GM03348 (cell line): Measurements from ENCODE around the gene MRPL3.

Source experiments
- DNase-seq: peaks from one replicate; pipeline ENCODE4 v3.0.0; 2012; ENCODE audit warnings: low spot score

The MRPL3 gene

DNA sequence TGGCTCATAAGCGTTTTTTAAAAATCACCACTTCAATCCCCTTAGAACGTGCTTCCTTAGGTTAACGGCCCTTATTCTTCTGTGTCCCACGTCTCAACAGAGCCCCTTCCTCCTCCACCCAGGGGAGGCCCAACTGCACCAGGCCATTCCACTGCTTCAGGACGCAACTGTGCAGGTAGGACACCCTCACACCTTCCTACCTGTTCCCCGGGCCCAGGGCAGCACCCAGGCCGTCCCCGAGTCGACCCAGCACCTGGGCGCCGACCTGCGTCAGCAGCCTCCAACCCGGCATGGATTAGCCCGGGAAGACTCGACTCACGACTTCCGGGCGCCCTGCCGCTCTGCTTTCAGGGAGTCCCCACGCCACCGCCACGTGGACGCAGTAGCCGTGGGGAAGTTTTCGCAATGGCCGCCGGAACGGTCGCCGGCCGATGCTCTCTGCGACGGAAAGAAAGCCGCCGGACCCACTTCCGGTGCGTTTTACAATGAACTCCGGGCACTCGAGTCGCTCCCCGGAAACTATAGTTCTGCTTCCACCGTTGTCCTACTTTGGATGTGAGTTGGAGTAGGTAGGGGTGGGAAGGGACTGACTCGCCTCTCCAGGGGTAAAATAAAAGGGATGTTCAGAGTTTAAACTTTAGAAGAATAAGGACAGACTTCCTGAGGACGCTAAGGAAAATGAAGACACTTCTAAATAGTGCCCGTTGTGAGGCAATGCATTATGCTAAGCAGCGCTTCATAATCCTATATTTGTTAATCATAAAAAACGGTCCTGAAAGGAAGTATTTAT lies at the start of gene MRPL3:
Gene MRPL3 (minus strand): TSS at position 442 of the 790 bp plus-strand sequence. CDS start 150 bp downstream, at position 292.
- peak; percentile 91 for DNase-seq

GRCh38 chr3:131551761-131552160 lies 49.0 kb upstream of the MRPL3 start:
- DNase-seq = no peak

DNA sequence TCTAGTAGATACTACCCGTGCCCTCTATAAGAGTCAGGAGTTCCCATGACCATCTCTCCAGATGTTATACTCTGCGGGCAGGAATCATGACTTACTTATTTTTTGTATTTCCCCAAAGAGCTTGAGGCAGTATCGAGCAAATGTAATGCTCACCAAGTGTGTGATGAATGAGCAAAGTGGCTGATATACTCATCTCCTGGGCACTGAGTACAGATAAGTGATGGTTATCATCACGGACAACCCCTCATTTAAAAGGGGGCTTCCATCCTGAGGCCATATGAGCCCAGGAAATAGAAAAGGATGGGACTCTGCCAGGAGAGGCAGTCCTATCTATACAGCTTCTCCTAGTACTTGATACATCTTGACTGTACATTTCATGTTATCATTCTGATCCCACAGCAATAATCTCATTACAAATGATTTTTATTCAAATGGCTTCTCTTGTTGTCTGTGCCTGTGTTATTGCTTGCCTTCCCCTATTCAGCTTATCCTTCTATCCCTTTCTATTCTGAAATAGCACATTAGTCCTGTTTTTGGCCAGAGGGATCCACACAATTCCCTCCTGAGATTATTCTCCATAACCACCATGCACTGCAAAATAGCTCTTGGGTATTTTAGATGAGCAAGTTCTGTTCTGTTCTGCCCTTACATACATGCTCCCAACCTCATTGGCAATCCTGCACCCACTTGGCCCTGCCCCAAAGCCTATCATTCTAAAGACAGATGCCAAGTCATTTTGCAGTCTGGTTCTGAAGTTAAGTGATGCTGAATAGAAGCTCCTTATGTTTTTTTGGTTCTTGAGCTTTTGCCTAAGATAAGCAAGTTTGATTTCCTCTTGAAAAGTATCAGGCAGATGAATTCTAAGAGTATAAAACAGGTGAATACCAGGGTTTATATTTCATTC lies 48.0 kb upstream of the MRPL3 start:
- DNase-seq = no peak

DNA sequence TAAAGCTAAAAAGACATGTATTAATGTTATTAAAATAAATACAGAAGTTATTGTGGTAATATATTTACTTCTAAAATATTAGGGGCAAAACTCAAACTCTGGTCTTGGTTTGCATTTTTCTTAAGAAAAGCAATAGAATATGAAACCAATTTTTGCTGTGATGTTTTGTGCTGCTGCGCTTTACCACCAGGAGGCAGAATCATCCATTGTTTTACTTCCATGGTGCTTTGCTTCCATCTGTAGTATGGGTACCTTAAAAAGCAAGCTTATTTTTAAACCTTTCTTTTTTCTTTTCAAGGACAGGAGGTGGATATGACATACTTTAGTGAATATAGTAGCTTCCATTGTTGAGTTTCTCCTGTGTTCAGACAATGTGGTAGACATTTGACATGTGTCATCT lies 46.6 kb upstream of the MRPL3 start:
- DNase-seq = no peak

DNA sequence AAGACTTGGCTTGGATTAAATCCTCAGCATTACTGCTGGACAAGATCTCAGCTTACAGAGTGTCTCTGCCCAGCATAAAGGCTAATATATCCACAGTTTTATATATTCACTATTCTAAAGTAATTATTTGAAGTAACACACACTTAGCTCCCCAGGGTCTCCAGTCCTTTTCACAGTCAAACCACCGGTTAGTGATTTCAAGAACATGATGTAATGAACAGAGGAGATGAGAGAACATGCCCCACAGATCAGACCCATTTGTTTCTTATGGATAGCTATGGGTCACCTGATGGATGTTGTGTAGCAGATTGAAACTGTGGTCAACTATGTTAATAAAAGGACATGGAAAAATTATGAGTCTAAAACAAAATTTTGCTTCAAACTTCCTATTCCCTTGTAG lies 44.8 kb upstream of the MRPL3 start:
- DNase-seq = no peak

DNA sequence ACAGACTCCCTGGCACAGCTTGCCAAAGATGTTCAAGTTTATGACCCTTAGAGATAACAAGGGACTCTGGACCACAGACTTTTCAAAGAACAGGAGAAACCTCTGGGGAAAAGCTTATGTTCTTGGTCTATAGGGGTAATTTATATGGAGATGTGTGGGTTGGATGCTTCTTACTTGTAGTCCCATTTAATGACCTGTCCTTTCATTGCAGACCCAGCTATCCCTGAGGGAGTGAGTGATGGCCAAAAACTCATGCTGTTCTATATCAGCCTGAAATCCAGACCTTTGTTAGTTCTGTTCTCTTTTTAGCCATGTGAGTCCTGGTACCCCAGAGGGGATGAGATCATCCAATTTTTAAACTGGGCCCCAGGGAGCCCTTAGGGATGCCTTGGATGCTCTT lies 43.7 kb upstream of the MRPL3 start:
- DNase-seq = no peak

DNA sequence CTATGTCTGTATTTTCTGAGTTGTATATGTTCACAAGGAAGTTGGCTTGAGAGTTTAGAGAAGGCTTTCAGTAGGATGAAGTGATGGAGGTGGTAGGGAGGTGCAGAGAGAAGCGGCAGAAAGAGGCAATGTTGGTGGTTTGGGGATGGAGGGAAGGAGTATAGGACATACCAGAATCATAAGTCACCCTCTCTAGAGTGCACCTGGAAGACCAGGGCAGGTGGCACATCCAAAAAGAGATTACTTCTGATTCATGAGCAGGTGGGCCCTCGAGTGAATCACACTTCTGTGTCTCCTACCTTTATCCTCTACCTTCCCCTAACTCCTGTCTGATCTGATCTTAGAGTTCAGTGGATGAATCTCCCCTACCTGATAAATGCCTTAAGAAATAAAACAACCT lies 41.8 kb upstream of the MRPL3 start:
- no peak for DNase-seq

DNA sequence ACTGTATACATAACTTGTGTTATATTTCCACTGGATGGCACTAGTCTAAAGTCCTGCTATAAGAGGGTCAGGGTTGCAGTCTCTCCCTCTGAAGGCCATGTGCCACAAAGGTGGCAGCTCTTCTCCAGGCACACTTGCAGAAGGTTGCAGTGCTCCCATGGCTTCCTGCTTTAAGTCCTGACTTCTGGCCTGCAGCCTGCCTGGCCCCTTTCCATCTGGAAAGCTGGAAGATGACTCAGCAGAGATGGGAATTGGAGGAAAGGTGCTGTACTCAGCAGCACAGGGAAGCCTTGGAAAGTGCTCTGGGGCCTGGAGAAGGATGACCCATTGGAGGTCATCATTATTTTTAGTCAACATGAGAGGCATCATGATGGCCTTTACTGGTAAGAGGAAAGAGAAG lies 40.9 kb upstream of the MRPL3 start:
- DNase-seq = peak; percentile 77

DNA sequence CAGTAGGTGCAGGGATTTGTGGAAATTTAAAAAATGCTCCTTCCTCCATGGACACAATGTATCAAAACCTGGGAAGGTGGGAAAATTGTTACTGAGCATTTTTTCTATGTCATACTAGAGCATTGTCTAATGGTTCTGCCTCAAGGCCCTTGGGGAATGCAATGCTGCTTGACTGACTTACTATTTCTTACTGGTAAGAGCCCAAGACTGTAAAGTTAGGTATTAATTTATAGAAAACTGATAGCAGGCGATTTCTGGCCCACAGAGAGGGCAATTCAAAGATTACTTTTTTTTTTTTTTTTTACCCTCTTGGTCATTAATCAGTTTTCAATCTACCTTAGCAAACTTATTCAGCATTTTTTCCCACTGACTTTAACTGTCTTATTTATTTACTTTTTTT lies 38.5 kb upstream of the MRPL3 start:
- DNase-seq = no peak

DNA sequence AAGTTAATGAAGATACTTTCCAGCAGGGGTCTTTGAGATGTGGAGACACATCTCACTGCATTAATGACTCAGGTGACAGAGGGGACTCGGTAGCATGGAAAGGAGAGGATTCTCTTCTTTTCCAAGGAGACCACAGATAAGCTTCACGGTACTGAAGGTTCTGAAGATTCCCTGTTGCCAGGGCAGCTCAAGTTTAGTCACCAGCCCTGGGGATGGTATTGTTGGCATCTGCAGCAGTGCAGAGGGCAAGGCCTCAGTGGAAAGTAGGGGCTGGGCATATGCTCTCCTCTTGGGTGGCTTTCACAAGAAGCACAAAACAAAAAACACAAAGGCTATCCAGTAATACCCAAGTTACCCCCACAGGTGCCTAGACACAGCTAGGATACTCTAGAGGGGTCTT lies 38.0 kb upstream of the MRPL3 start:
- no peak for DNase-seq

DNA sequence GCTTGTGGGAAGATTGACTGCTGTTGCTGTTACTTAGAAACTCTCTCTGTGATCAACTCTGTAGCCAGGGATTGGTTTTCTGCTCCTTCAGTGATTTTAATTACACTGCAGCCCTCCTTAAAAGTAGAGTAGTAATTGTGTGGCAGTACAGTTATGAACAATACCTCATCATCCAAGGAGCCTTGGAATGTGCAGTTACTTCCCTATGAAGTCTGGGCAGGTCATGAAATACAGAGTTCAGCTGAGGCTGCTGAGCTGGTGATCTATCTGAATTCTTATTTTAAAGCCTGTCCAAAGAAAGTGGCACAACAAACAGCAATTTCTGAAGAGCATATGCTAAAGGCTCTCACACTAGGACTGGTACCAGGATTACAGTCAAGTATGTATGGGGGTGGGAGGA lies 37.4 kb upstream of the MRPL3 start:
- DNase-seq = peak; percentile 6

DNA sequence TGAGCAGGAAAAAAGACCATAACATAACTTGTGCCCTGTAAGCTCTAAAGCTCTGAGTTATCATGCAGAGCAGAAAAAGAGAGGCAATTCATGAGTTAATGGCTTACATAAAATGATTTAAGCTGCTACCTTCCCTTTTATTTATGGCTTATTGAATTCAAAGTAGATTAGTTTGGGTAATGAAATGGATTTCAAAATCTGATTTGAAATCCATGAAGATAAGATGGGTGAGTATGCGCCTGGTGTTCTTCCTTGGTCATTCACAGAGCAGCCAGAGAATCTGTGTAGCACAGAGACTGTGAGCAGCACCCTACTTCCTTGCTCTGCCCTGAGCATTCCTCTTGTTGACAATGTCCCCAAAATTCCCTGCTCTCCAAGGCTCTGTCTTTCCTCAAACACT lies 36.2 kb upstream of the MRPL3 start:
- DNase-seq = no peak

DNA sequence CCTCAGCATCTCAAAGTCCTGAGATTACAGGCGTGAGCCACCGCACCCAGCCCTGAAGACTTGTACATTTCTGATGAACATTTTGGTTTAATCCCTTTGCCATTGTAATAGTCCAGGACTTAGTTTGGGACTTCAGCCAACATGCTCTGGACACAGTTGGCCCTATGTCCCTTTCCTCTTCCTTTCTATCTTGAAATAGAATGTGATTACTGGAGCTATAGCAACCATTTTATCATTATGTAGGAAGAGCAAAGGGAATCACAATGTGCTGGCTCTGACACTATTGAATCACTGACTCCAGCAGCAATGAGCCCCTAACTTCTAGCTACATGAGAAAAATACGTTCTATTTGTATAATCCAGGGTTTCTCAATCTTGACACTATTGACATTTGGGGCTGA lies 34.8 kb upstream of the MRPL3 start:
- DNase-seq = no peak

GRCh38 chr3:131535596-131535995 lies 32.8 kb upstream of the MRPL3 start:
- DNase-seq = peak; percentile 14

DNA sequence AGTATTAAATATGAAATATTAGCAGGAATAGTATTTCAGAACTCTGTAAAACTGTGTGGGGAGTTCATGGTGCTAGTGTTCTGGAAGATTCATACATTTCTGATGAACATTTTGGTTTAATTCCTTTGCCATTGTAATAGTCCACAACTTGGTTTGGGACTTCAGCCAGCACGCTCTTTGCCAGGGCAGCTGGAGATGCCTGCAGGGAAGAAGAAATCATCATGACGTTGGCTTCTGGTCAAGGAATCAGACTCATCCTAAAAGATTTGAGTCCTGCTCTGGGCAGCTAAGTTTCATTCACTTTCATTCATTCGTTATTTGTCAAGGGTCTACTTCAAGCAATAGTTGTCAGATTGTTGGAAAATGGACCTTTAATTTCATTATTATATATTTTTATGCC lies 32.4 kb upstream of the MRPL3 start:
- DNase-seq = peak; percentile 55

DNA sequence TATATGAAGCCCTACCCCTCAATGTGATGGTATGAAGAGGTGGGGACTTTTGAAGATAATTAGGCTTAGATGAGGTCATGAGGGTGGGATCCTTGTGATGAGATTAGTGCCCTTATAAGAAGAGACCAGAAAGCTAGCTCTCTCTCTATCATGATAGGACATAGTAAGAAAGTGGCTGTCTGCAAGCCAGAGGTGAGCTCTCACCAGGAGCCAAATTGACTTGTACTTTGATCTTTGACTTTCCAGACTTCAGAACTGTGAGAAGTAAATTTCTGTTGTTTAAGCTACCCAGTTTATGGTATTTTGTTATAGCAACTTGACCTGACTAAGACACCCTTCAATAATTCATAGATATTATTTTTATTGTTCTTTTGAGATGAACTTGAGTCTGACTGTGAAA lies 29.9 kb upstream of the MRPL3 start:
- DNase-seq = no peak

GRCh38 chr3:131530843-131531242 lies 28.1 kb upstream of the MRPL3 start:
- no peak for DNase-seq

DNA sequence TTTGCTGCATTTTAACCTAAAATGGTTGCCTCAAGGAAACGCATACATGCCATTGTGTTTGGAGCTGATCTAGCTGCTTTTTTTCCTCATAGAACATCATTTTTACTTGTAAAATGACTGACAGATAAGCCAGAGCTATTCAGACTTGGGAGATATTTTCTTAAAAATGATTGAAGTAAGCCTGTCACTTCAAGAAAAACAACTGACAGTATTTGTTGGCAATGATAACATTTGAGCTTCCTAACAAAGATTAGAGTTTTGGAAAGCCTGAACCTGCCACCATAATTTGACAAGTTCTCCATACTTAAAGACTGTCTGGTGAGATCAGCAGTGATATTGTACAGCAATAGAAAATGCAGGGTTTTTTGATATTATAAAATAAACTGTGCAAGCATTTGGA lies 27.6 kb upstream of the MRPL3 start:
- no peak for DNase-seq

DNA sequence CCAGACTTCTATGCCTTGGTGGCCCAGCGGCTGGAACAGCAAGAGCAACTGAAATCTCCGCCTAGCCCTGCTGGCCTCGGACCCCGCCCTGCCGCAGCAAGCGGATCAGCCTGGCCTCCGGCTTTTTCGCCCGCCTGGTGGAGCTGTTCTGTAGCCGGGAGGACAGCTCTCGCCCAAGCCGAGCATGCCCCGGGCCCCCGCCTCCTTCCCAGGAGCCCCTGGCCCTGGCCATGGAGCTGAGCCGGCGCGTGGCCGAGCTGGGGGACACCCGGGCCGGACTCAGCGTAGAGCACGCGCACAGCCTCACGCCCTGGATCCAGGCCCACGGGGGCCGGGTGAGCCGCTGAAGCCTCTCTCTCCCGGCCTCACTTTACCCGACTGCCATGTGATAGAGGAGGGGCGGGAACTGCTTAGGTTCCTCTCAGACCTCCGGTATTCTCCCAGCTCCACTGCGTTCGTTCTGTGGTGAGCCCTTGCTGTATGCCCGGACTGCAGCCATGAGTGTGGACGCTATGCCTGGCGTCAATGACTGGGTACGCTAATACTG lies 24.1 kb upstream of the MRPL3 start:
- DNase-seq = peak; percentile 81

DNA sequence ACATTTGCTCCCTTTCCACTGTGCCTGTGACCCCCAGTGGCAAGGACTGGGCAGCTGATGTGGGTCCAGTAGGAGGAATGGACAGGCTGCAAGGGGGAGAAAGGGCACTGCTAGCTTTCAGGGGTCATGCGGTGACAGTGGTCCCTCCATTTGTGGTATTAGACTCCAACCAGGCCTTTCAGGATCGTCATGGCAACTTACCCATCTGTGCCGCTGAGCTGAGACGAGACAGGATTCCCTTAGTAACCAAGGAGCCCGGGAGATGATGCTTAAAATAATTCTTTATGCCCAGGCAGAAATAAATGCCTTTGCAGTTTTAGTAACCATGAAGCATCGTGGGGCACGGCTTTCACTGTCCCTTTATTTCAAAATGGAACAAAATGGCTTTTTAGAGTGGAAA lies 15.9 kb upstream of the MRPL3 start:
- no peak for DNase-seq

DNA sequence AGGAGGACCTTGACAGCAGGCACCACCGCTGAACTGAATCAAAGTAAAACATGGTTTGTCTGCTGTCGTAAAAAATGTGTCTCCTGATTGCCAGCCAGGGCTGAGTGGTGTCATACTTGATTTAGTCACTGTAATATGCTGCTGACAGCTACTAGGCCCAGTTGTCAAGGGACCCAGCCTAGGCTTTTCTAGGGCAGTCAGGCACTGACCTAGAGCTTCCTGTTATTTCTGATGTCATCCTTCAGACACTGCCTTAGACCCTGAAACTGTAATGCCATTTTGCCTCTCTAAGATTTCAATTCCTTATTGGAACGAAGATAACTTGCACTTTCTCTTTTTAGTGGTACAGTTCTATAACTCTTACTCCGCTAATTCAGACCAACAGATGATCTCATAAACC lies 2.6 kb upstream of the MRPL3 start:
- DNase-seq = no peak

DNA sequence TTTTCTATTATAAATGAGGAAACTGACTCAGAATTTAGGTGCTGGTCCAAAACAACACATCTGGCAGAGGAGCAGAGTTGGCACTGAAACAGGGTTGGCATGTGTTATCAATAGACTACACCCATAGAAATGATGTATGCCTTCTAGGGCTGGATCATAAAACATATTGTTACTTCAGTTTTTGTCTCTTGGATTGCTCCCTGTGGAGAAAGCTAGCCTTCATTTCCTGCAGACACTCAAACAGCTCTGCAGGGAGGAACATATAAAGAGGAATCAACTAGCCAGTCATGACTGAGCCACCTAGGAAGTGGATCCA lies 507 bp upstream of the MRPL3 start:
- DNase-seq = peak; percentile 44

DNA sequence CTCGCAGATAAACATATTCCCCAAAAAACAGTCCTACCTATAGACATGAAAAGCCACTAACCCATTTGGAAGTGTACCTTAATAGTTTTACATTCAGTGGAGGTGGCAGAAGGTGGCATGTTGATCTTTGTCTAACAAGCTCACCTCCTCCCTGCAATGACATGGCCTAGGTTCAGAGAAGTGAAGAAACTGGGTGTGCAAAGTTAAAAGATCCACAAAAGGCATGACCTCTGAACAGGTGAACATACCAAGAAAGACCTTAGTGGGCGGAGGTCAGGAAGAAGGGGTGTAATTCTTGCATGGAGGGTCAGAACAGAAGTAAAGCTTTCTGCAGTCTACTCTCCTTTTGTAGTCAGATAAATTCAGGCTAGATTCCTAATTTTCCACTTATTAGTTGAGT lies 822 bp downstream of the MRPL3 start:
- peak; percentile 3 for DNase-seq
